Kidney (tissue), 14 donors: Measurements from ENCODE around the gene ABCB8. TPM values are rescaled to one million over a fixed set of nuclear protein-coding genes. Genes with fewer than 3 reads are reported as not detected.

ENCODE experiments used
- DNase-seq, 5 donors: peaks; one replicate each; pipeline ENCODE4 v3.0.0-alpha.2; 2013 to 2020
- FAIRE-seq: peaks from 2 replicates; lab custom pipeline; 2012; peaks lifted over from hg19 to GRCh38; lab: Jason Lieb, UNC
- H3K27ac ChIP-seq, 2 donors: one replicate each; pipeline ENCODE4 v1.7.0; 2013; ENCODE audit warnings: low read depth in 2 of 2, low read length in 2 of 2, inconsistent platforms in 1 of 2
- H3K27me3 ChIP-seq: one replicate; pipeline ENCODE4 v1.7.1; 2013; ENCODE audit warnings: low read length, inconsistent platforms; ENCODE audit not compliant: control insufficient read depth, insufficient read depth
- H3K36me3 ChIP-seq, 3 donors: one replicate each; pipeline versions ENCODE4 v1.7.0 to v1.7.1; 2013; ENCODE audit warnings: low read length in 3 of 3, control low read depth in 1 of 3, inconsistent platforms in 1 of 3; ENCODE audit not compliant: insufficient read depth in 3 of 3, control insufficient read depth in 2 of 3
- H3K4me1 ChIP-seq, 3 donors: one replicate each; pipeline versions ENCODE4 v1.7.0 to v1.7.1; 2013; ENCODE audit warnings: low read length in 3 of 3, inconsistent platforms in 1 of 3, low read depth in 1 of 3; ENCODE audit not compliant: control insufficient read depth in 2 of 3, insufficient read depth in 2 of 3
- H3K4me3 ChIP-seq, 3 donors: one replicate each; pipeline versions ENCODE4 v1.7.0 to v1.8.1; 2013; ENCODE audit warnings: low read length in 3 of 3, control low read depth in 1 of 3, inconsistent platforms in 1 of 3
- H3K9ac ChIP-seq, 3 donors: one replicate each; pipeline versions ENCODE4 v1.7.0 to v1.7.1; 2013; ENCODE audit warnings: low read length in 3 of 3, control low read depth in 1 of 3, inconsistent platforms in 1 of 3
- H3K9me3 ChIP-seq, 3 donors: one replicate each; pipeline versions ENCODE4 v1.7.0 to v1.7.1; 2013; ENCODE audit warnings: low read length in 3 of 3, control low read depth in 1 of 3, inconsistent platforms in 1 of 3; ENCODE audit not compliant: control insufficient read depth in 2 of 3, insufficient read depth in 1 of 3
- intact Hi-C: fragments of 100-400 bp; cut with DNase I; formaldehyde crosslinking; loops from one replicate; pipeline ENCODE4 v1.11.1; 2022
- polyA plus RNA-seq: library from polyadenylated mRNA; stranded (reverse); fragments of 350-450 nt; fragmentation: Illumina TruSeq; extraction: RNeasy Lipid Tissue Mini Kit (QIAGEN cat#74804); gene quantifications from one replicate; pipeline ENCODE4 v1.2.3, GENCODE V29; 2014; ENCODE audit warnings: low read depth, low replicate concordance; ENCODE audit not compliant: insufficient read depth
- total RNA-seq: library from RNA; stranded (reverse); fragmentation: NEBNext Ultra II Directional; extraction: Animal tissue kit (Norgen Biotek cat#: 25700); gene quantifications from one replicate; pipeline ENCODE4 v1.2.1, GENCODE V29; 2021
- TF ChIP-seq, protein P1 (sequence below): IDR thresholded peaks from 3 replicates; pipeline ENCODE4 v1.5.1; 2012; ENCODE audit warnings: mild to moderate bottlenecking, moderate library complexity, borderline replicate concordance; ENCODE audit not compliant: insufficient read depth; ENCODE audit errors: extremely low read depth
- donor health status: control.
- donor health status: control.
- donor health status: control.
- donor health status: control.
- donor health status: control.
- donor health status: DM: yes; HTN: yes; CAD: no.
- donor health status: Normal renal cell carcinoma (clear cell type).

ABCB8 gene
- total and polyA plus RNA-seq, 2 donors from 2014 or later, result 34.3 to 36.0 TPM

GRCh38 chr7:151083824-151084160, 55.5 kb downstream of the ABCB8 start:
- TF ChIP-seq, protein P1, sequence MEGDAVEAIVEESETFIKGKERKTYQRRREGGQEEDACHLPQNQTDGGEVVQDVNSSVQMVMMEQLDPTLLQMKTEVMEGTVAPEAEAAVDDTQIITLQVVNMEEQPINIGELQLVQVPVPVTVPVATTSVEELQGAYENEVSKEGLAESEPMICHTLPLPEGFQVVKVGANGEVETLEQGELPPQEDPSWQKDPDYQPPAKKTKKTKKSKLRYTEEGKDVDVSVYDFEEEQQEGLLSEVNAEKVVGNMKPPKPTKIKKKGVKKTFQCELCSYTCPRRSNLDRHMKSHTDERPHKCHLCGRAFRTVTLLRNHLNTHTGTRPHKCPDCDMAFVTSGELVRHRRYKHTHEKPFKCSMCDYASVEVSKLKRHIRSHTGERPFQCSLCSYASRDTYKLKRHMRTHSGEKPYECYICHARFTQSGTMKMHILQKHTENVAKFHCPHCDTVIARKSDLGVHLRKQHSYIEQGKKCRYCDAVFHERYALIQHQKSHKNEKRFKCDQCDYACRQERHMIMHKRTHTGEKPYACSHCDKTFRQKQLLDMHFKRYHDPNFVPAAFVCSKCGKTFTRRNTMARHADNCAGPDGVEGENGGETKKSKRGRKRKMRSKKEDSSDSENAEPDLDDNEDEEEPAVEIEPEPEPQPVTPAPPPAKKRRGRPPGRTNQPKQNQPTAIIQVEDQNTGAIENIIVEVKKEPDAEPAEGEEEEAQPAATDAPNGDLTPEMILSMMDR, result no peak
- no peak for FAIRE-seq
- DNase-seq, result no peak
- Histone ChIP-seq H3K9ac (no peak overlapping the region), H3K36me3 (no peaks in the 10 kb centered on the region), H3K4me1 (peaks cover 0 to 50% (median 16%) of the 10 kb centered on the region in 3 donors), H3K27me3 (no peaks in the 10 kb centered on the region), H3K9me3 (no peaks in the 10 kb centered on the region), H3K4me3 (peak overlapping the region in 2 of 3 donors; percentile 51 to 91), H3K27ac (peak overlapping the region in 1 of 2 donors; percentile 83)
- intact Hi-C loops, result no loop called here

GRCh38 chr7:151085329-151085690, 57.1 kb downstream of the ABCB8 start:
- peaks cover 0 to 45% (median 16%) of the 10 kb centered on the region in 3 donors for H3K4me1 ChIP-seq
- H3K36me3 ChIP-seq, result no peaks in the 10 kb centered on the region
- DNase-seq, result no peak
- intact Hi-C loops, result no loop called here
- FAIRE-seq, result no peak
- peak overlapping the region in 2 of 3 donors; percentile 8 to 61 for H3K9ac ChIP-seq
- H3K4me3 ChIP-seq, result peak overlapping the region in 1 of 3 donors; percentile 64
- TF ChIP-seq, protein P1, result no peak
- no peaks in the 10 kb centered on the region for H3K9me3 ChIP-seq
- no peaks in the 10 kb centered on the region for H3K27me3 ChIP-seq
- peak overlapping the region in 1 of 2 donors; percentile 86 for H3K27ac ChIP-seq

DNA sequence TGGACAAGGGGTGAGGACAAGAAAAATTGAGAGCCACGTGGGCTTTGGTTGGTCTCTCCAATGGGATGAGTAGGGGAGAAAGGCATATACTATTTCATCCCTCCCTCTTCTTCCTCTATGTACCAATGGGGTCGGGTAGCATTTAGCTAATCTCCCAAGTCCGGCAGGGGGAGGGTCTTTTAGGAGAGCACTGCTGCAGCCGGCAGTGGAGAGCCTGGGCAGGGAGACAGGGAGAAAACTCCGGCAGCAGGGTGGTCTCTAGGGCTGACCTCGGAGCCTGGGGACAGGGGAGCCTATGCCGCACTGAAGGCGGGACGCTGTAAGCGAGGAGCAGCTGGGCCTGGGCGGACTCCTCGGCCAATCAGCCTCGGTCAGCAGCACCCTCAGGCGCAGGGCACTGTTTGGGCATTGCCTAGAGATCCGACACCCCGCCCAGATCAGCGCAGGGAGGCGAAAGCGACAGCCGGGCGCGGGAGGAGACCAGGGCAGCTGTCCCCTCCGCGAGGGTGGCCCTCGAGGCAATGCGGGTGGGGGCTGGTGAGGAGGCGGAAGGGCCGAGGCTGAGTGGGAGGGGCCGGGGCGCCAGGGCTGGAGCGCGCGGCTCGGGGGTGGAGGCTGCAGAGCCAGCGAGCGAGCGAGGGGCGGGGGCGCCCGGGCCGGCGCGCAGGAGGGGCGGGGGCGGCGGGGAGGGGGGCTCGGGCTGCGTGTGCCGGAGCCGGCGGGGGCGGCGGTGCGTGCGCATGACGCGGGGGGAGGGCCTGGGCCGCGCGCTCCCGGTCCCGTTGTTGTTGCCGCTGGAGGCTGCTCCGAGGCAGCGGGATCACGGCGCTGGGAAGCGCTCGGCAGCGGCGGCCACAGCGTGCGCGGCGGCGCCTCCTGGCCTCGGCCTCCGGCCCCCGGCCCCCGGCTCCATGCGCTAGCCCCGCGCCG, 57.7 kb downstream of the ABCB8 start, which contains the start of gene AGAP3:
Gene AGAP3 (plus strand): TSS at position 785 of the 930 bp plus-strand sequence. CDS start 267 bp downstream, outside the sequence.
- TF ChIP-seq, protein P1, result no peak
- Histone ChIP-seq H3K27ac (peak within 1 kb of the TSS; percentile 88 to 89), H3K36me3 (no peaks in the 10 kb centered on the region), H3K4me3 (peak within 1 kb of the TSS; percentile 56 to 79 (median 73)), H3K9ac (peak within 1 kb of the TSS in 2 of 3 donors; percentile 80 to 88), H3K4me1 (peaks cover 0 to 45% (median 17%) of the 10 kb centered on the region in 3 donors), H3K27me3 (no peaks in the 10 kb centered on the region), H3K9me3 (no peaks in the 10 kb centered on the region)
- intact Hi-C loops, result no loop called here
- DNase-seq (peak; percentile 87 to 96 (median 93)), FAIRE-seq (no peak)
